Astrocyte (in vitro differentiated cells and primary cell): ENCODE results near the gene RNF157.

Source experiments
- EZH2 ChIP-seq: IDR thresholded peaks from 2 replicates; pipeline ENCODE4 v1.6.1; 2012; ENCODE audit warnings: mild to moderate bottlenecking, low read length, inconsistent platforms; ENCODE audit not compliant: insufficient read depth
- TF ChIP-seq, protein P1 (sequence below): IDR thresholded peaks from 2 replicates; pipeline ENCODE4 v1.5.1; 2011; ENCODE audit warnings: low read depth, mild to moderate bottlenecking, inconsistent platforms, low read length, moderate library complexity; ENCODE audit not compliant: insufficient read depth

DNA sequence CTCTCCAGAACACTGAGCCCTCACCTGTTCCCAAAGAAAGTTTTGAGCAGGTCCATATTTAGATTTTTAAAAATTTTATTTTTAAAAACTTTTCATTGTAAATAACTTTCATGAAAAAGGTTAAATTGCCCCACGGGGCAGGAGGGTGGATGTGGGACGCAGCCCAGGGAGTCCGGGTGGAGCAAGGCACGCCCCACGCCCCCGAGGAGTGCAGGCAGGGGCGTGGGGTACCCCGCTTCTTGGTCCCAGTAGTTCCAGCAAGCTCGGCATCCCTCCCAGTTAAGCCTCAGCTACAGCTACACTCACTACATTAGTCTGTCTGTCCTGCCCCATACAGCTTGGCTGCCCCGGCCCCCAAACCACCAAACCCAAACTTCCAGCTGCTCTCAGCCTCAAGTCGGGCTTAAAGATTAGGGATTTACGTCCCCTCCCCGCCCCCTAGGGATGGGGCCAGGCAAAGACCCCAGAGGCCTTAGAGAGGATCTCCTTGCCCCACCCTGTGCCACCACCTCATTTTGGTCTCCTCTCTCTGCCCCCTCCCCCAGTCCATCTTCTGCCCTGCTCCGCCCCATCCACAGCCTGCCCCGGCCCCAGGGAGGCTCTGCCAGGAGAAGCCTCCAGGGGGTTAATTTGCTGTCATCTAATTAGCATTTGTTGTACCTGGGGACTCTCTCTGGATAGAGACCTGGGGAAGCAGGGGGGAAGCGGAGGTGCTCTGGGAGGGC is 103.9 kb downstream of the RNF157 start:
- TF ChIP-seq, protein P1, sequence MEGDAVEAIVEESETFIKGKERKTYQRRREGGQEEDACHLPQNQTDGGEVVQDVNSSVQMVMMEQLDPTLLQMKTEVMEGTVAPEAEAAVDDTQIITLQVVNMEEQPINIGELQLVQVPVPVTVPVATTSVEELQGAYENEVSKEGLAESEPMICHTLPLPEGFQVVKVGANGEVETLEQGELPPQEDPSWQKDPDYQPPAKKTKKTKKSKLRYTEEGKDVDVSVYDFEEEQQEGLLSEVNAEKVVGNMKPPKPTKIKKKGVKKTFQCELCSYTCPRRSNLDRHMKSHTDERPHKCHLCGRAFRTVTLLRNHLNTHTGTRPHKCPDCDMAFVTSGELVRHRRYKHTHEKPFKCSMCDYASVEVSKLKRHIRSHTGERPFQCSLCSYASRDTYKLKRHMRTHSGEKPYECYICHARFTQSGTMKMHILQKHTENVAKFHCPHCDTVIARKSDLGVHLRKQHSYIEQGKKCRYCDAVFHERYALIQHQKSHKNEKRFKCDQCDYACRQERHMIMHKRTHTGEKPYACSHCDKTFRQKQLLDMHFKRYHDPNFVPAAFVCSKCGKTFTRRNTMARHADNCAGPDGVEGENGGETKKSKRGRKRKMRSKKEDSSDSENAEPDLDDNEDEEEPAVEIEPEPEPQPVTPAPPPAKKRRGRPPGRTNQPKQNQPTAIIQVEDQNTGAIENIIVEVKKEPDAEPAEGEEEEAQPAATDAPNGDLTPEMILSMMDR = no peak
- no peak for TF ChIP-seq EZH2
